ENCODE data around the gene WDFY2. TPM values are rescaled to one million over a fixed set of nuclear protein-coding genes. Genes with fewer than 3 reads are reported as not detected.

WDFY2 gene
- total and polyA plus RNA-seq, 2 of the 13 experiments (the other 11 are each of a cell fraction or from before 2014, with no cell fraction given): 22.6 to 27.0 TPM

GRCh38 chr13:51803422-51804294, 219.4 kb downstream of the WDFY2 start, which contains the start of gene DHRS12 (continued):
- TF ChIP-seq ZNF180 (CRISPR knock-in tag; IDR thresholded peaks at IDR 0.05; ENCODE audit: borderline replicate concordance, low read depth): no peak
- no peak for TF ChIP-seq FOXA1 (IDR thresholded peaks at IDR 0.05)
- no peak for TF ChIP-seq FOXA1 (CRISPR knock-in tag; IDR thresholded peaks at IDR 0.05)
- TF ChIP-seq ZNF3 (CRISPR knock-in tag; IDR thresholded peaks at IDR 0.05): no peak
- TF ChIP-seq BCL6 (CRISPR knock-in tag; IDR thresholded peaks at IDR 0.05): 0 out of 2 replicates have a peak, but pooled peaks have one; percentile 30
- TF ChIP-seq MAFG (CRISPR knock-in tag; IDR thresholded peaks at IDR 0.05): no peak
- TF ChIP-seq MTF2 (CRISPR knock-in tag; IDR thresholded peaks at IDR 0.05; ENCODE audit: borderline replicate concordance): no peak
- TF ChIP-seq ZEB1 (IDR thresholded peaks at IDR 0.05; ENCODE audit: insufficient replicate concordance, low read depth): peak; percentile 19
- no peak for TF ChIP-seq SNAPC5 (CRISPR knock-in tag; IDR thresholded peaks at IDR 0.05; ENCODE audit: borderline replicate concordance)
- peak; percentile 83 for TF ChIP-seq ELF1 (CRISPR knock-in tag; IDR thresholded peaks at IDR 0.05)
- TF ChIP-seq TERF1 (CRISPR knock-in tag; IDR thresholded peaks at IDR 0.05): no peak
- TF ChIP-seq FOXO1 (CRISPR knock-in tag; IDR thresholded peaks at IDR 0.05): peak; percentile 45
- TF ChIP-seq ATF7-NPFF (CRISPR knock-in tag; IDR thresholded peaks at IDR 0.05; ENCODE audit: low read depth): peak; percentile 80
- TF ChIP-seq TEAD3 (CRISPR knock-in tag; optimal IDR thresholded peaks at IDR 0.05; ENCODE audit: borderline replicate concordance): peak; percentile 20
- no peak for TF ChIP-seq RBAK (CRISPR knock-in tag; IDR thresholded peaks at IDR 0.05)
- no peak for TF ChIP-seq MTF1 (CRISPR knock-in tag; IDR thresholded peaks at IDR 0.05)
- TF ChIP-seq SOX5 (CRISPR knock-in tag; IDR thresholded peaks at IDR 0.05; ENCODE audit: borderline replicate concordance): peak; percentile 18; the same call in 1 of the 2 replicates
- no peak for TF ChIP-seq SIX1 (CRISPR knock-in tag; IDR thresholded peaks at IDR 0.05; ENCODE audit: borderline replicate concordance)
- peak; percentile 41; the same call in 1 of the 2 replicates for TF ChIP-seq ZNF337 (CRISPR knock-in tag; IDR thresholded peaks at IDR 0.05; ENCODE audit: borderline replicate concordance, low read depth)
- TF ChIP-seq ZNF510 (CRISPR knock-in tag; IDR thresholded peaks at IDR 0.05; ENCODE audit: low read depth): no peak
- TF ChIP-seq, protein P1, sequence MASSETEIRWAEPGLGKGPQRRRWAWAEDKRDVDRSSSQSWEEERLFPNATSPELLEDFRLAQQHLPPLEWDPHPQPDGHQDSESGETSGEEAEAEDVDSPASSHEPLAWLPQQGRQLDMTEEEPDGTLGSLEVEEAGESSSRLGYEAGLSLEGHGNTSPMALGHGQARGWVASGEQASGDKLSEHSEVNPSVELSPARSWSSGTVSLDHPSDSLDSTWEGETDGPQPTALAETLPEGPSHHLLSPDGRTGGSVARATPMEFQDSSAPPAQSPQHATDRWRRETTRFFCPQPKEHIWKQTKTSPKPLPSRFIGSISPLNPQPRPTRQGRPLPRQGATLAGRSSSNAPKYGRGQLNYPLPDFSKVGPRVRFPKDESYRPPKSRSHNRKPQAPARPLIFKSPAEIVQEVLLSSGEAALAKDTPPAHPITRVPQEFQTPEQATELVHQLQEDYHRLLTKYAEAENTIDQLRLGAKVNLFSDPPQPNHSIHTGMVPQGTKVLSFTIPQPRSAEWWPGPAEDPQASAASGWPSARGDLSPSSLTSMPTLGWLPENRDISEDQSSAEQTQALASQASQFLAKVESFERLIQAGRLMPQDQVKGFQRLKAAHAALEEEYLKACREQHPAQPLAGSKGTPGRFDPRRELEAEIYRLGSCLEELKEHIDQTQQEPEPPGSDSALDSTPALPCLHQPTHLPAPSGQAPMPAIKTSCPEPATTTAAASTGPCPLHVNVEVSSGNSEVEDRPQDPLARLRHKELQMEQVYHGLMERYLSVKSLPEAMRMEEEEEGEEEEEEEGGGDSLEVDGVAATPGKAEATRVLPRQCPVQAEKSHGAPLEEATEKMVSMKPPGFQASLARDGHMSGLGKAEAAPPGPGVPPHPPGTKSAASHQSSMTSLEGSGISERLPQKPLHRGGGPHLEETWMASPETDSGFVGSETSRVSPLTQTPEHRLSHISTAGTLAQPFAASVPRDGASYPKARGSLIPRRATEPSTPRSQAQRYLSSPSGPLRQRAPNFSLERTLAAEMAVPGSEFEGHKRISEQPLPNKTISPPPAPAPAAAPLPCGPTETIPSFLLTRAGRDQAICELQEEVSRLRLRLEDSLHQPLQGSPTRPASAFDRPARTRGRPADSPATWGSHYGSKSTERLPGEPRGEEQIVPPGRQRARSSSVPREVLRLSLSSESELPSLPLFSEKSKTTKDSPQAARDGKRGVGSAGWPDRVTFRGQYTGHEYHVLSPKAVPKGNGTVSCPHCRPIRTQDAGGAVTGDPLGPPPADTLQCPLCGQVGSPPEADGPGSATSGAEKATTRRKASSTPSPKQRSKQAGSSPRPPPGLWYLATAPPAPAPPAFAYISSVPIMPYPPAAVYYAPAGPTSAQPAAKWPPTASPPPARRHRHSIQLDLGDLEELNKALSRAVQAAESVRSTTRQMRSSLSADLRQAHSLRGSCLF (CRISPR knock-in tag; IDR thresholded peaks at IDR 0.05; ENCODE audit: borderline replicate concordance): no peak
- TF ChIP-seq ZSCAN22 (CRISPR knock-in tag; IDR thresholded peaks at IDR 0.05): no peak
- TF ChIP-seq ZNF30 (CRISPR knock-in tag; IDR thresholded peaks at IDR 0.05): no peak
- TF ChIP-seq ZBTB44 (CRISPR knock-in tag; IDR thresholded peaks at IDR 0.05): no peak

Measured in HepG2 (cell line).